NCI-H1930 (cell line): ENCODE measurements around the gene SORT1.

Experiments
- DNase-seq, 2 experiments: peaks; one replicate each; lab custom pipeline; 2025; lab: John Stamatoyannopoulos, UW

Gene SORT1

DNA sequence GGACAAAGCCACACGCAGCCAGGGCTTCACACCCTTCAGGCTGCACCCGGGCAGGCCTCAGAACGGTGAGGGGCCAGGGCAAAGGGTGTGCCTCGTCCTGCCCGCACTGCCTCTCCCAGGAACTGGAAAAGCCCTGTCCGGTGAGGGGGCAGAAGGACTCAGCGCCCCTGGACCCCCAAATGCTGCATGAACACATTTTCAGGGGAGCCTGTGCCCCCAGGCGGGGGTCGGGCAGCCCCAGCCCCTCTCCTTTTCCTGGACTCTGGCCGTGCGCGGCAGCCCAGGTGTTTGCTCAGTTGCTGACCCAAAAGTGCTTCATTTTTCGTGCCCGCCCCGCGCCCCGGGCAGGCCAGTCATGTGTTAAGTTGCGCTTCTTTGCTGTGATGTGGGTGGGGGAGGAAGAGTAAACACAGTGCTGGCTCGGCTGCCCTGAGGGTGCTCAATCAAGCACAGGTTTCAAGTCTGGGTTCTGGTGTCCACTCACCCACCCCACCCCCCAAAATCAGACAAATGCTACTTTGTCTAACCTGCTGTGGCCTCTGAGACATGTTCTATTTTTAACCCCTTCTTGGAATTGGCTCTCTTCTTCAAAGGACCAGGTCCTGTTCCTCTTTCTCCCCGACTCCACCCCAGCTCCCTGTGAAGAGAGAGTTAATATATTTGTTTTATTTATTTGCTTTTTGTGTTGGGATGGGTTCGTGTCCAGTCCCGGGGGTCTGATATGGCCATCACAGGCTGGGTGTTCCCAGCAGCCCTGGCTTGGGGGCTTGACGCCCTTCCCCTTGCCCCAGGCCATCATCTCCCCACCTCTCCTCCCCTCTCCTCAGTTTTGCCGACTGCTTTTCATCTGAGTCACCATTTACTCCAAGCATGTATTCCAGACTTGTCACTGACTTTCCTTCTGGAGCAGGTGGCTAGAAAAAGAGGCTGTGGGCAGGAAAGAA, 122.9 kb downstream of the SORT1 start:
- no peak for DNase-seq

DNA sequence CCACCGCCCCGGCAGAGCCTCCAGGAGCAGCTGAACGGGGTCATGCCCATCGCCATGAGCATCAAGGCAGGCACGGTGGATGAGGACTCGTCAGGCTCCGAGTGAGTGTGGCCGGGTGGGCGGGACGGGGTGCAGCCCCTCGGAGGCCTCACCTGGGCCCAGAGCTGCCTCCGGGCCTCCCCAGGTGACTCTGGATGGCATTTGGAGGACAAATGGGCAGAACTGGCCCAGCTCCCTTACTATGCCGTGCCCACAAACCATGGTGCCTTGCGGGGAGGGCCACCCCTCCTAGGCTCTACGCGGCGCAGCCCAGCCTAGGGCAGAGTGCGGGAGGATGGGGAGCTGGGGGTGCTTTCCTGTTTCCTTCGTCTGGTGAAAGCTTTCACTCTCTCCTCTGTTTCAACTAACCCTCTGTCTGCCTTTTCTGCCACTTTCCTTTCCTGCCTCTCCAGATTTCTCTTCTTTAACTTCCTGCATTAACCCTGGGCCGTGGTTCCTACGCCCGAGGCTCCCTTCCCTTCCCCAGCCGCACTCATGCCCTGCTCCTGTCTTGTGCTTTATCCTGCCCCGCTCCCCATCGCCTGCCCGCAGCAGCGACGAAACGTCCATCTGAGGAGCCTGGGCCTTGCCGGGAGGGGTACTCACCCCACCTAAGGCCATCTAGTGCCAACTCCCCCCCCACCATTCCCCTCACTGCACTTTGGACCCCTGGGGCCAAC, 124.0 kb downstream of the SORT1 start:
- DNase-seq, result no peak

DNA sequence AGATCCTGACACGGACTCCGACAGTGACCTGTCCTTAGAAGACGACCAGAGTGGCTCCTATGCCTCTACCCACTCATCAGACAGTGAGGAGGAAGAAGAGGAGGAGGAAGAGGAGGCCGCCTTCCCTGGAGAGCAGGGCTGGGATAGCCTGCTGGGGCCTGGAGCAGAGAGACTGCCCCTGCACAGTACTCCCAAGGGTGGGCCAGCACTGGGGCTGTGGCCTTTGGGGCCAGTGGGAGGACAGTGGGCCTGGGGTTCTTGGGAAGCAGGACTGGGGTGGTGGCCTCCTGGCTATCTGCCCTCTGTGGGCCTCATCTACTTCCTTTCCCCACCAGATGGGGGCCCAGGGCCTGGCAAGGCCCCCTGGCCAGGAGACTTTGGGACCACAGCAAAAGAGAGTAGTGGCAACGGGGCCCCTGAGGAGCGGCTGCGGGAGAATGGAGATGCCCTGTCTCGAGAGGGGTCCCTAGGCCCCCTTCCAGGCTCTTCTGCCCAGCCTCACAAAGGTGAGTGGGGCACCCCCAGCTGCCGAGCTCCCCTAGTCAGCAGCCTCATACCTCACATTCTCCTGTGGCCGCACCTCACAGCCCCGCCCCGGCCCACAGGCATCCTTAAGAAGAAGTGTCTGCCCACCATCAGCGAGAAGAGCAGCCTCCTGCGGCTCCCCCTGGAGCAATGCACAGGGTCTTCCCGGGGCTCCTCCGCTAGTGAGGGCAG, 124.7 kb downstream of the SORT1 start:
- DNase-seq, result no peak

DNA sequence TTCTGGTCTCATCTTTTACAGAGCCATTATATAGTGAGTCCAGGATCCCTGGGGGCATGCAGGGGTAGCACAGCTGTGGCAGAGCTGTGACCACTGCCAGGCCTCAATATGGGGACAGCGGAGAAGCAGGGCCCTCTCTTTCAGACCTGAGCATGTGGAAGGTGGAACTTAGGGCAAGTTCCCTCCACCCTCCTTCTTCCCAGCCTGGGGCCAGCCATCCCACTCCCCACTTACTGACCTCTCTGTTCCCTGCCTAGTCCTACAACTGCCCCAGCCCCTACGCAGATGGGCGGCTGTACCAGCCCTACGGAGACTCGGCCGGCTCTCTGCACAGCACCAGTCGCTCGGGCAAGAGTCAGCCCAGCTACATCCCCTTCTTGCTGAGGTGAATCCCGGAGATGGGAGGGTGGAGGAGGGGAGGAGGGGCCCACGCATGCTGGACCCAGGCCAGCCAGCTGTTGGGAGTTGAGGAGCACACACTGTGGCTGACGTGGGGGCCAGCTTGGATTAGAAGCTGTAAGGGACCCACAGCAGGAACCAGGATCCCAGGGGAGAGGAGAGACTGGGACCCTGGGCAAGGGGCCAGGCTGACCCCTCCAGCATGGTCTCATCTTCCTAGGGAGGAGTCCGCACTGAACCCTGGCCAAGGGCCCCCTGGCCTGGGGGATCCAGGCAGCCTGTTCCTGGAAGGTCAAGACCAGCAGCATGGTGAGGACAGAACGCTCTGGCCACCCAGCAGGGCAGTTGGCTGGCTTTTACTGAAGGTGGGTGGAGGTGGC, 125.5 kb downstream of the SORT1 start:
- no peak for DNase-seq

DNA sequence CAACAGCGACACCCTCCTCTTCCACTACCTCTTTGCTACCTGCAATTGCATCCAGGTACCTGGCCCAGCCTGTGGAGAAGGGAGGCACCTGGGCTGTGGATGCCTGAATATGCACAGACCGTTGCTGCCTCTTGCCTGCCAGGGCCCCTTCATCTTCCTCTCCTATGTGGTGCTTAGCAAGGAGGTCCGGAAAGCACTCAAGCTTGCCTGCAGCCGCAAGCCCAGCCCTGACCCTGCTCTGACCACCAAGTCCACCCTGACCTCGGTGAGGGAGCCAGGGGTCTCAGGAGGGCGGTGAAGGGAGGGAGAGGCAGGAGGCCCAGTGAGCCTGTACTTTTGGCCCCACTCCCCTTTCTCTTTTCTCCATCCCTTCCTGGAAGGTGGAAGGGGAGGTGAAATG, 126.3 kb downstream of the SORT1 start:
- no peak for DNase-seq

DNA sequence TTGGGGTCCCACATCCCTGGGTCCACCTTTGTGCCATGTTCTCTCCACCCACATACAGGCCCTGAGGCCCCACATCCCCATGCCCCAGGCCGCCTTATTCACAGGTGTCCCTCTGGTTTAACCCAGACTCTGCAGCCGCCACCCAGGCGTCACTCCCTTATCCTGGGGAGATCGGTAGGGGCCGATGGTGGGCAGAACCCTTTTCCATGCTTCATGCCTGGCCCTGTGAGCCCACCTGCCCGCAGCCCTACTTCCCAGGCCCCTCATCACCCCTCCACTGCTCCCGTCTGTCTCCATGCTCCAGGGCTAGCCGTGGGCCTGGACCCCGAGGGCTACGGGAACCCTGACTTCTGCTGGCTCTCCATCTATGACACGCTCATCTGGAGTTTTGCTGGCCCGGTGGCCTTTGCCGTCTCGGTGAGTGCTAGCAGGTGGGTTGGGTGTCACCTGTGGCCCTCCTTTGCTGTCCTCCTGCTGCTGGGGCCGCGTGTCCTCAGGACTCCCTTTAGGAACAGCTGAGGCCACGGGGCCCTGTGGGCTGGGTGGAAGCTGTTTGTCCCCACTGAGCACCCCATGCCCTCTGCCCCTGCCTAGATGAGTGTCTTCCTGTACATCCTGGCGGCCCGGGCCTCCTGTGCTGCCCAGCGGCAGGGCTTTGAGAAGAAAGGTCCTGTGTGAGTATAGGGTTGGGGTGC, 126.9 kb downstream of the SORT1 start:
- no peak for DNase-seq

DNA sequence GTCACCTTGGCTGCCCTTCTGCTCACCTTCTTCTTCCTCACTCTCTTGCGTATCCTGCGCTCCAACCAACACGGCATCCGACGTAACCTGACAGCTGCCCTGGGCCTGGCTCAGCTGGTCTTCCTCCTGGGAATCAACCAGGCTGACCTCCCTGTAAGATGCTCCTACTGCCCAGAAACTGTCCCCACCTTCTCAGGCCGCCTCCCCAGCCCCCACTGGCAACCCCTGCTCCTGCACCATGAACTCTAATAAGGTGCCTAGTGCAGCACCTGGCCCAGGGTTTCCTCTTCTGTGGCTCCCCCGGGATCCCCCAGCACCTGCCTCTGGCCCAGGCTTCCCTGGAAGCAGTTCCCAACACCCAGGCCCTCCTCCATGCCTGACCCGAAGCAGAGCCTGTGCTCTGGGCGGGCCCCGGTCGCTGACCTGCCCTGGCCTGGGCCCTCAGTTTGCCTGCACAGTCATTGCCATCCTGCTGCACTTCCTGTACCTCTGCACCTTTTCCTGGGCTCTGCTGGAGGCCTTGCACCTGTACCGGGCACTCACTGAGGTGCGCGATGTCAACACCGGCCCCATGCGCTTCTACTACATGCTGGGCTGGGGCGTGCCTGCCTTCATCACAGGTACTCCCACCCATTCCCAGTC, 127.6 kb downstream of the SORT1 start:
- no peak for DNase-seq

DNA sequence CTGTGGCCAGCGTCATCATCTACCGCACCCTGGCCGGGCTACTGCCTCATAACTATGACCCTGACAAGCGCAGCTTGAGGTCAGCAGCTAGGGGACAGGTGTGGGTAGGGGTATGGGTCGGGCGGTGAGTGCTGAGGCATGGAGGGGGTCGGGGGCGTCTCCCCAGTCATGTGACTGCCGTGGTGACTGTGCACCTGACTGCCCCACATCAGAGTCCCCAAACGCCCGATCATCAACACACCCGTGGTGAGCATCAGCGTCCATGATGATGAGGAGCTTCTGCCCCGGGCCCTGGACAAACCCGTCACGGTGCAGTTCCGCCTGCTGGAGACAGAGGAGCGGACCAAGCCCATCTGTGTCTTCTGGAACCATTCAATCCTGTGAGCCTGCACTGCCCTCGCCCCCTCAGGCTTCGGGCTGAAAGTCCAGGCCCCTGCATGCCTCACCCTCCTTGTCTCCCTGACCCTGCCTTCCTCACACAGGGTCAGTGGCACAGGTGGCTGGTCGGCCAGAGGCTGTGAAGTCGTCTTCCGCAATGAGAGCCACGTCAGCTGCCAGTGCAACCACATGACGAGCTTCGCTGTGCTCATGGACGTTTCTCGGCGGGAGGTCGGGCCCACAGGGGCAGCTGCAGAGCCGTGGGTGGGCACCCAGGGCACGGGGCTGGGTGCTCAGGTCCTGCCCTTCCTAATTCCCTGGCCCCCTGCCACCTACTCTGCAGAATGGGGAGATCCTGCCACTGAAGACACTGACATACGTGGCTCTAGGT, 128.3 kb downstream of the SORT1 start:
- DNase-seq, result no peak

DNA sequence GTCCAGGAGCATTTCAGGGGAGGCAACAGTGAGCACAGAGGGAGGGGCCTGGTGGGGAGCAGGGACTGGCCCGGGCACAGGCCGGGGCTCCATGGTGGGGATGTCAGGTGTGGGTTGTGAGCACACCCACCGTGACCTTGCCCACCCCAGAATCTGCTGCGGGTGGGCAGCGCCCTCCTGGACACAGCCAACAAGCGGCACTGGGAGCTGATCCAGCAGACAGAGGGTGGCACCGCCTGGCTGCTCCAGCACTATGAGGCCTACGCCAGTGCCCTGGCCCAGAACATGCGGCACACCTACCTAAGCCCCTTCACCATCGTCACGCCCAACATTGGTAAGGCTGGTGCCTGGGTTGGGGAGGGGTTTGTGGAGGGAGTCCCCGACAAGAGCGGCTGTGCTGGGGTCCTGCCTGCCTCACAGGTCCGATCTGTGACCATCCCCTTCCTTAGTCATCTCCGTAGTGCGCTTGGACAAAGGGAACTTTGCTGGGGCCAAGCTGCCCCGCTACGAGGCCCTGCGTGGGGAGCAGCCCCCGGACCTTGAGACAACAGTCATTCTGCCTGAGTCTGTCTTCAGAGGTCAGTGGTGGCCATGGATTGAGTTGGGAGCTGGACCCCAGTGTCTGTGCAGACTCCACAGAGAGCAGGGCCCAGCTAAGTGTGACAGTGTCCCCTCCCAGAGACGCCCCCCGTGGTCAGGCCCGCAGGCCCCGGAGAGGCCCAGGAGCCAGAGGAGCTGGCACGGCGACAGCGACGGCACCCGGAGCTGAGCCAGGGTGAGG, 129.1 kb downstream of the SORT1 start:
- no peak for DNase-seq

DNA sequence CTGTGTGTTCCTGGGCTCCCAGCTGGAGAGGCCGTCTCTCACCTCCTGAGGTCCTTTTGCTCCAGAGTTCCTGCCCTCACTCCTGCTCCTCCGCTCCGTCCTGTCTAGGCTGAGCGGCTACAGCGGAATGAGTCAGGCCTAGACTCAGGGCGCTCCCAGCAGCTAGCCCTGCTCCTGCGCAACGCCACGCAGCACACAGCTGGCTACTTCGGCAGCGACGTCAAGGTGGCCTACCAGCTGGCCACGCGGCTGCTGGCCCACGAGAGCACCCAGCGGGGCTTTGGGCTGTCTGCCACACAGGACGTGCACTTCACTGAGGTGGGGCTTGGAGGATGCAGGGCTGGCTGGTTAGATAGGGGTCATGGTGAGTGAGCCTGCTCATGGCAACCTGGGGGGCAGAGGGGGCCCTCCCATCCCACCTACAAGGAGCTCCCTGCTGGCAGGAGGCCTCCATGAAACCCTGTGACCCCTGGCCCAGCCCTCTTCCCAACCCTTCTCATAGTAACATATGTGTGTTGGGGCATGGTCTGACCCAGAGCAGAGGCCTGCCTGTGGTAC, 129.9 kb downstream of the SORT1 start:
- no peak for DNase-seq

DNA sequence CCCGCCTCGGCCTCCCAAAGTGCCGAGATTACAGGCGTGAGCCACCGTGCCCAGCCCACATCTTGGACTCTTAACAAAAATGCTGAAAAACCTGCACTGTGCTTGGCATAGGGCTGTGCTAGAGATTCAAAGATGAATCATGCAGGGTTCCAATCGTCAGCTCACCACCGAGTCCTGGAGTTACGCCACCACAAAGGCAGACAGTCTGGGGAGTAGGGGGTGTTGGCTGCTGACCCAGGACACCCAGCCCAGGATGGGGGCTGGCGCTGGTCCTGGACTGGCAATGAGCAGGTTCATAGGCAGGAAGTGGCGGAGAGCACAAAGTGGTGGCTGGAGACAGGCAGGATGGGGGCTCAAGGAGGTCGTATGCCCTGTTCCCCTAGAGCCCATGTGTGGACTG, 130.8 kb downstream of the SORT1 start:
- DNase-seq, result no peak

DNA sequence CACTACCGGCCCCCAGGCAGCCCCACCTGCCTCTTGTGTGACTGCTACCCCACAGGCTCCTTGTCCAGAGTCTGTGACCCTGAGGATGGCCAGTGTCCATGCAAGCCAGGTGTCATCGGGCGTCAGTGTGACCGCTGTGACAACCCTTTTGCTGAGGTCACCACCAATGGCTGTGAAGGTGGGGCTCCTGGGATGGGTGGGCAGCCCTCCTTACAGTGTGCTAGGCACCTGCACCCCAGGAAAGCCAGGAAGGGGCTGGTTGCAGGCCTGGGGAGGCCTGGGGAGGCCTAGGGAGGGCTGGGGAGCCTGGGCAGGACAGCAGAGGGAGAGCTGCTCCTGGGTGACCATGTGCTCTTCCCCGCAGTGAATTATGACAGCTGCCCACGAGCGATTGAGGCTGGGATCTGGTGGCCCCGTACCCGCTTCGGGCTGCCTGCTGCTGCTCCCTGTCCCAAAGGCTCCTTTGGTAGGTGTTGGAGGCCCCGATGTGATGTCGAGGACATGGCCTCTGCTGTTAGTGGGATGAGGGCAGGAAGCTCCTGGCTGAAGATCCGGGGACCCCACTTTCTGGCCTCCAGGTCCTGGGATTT, 131.9 kb downstream of the SORT1 start:
- DNase-seq, result no peak

DNA sequence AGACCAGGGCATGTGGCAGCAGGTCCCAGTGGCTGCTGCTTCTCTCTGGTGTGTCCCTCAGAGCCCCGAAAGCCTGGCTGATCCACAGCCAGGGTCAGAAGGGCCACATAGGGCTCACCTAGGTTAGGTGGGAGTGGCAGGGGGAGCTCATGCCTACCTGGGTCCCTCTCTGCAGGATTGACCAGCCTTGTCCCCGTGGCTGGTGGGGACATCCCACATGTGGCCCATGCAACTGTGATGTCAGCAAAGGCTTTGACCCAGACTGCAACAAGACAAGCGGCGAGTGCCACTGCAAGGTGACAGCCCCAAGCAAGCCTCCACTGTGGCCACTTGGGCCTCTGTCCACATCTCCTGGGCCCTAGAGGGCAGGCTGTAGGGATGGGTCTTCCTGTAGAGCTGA, 132.7 kb downstream of the SORT1 start:
- DNase-seq, result no peak

DNA sequence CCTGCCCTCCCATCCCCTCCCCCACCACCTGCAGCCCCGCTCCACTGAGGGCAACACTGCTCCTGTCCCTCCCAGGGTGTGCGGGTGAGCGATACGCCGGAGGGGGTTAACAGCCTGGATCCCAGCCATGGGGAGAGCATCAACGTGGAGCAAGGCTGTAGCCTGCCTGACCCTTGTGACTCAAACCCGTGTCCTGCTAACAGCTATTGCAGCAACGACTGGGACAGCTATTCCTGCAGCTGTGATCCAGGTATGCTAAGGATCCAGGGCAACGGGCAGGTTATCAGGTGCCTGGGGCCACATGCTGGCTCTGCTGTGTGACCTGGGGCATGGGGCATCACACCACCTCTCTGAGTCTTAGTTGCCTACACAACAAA, 133.4 kb downstream of the SORT1 start:
- no peak for DNase-seq

DNA sequence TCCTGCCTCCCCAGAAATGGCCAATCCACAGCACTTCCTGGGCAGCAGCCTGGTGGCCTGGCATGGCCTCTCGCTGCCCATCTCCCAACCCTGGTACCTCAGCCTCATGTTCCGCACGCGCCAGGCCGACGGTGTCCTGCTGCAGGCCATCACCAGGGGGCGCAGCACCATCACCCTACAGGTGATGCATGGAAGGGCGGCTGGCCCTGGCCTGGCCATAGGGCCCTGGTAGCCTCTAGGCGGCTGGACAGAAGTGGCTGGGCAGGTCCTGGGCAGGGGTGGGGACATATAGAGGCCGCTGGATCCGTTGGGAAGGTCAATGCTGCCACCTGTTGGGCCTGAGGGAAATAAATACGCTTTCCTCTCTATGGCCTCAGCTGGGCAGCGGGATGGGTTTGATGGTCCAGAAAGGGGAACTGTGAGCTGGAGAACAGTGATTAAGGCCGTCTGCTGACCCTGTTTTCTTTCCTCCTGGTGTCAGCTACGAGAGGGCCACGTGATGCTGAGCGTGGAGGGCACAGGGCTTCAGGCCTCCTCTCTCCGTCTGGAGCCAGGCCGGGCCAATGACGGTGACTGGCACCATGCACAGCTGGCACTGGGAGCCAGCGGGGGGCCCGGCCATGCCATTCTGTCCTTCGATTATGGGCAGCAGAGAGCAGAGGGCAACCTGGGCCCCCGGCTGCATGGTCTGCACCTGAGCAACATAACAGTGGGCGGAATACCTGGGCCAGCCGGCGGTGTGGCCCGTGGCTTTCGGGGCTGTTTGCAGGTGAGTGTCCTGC, 133.9 kb downstream of the SORT1 start:
- DNase-seq, result no peak

DNA sequence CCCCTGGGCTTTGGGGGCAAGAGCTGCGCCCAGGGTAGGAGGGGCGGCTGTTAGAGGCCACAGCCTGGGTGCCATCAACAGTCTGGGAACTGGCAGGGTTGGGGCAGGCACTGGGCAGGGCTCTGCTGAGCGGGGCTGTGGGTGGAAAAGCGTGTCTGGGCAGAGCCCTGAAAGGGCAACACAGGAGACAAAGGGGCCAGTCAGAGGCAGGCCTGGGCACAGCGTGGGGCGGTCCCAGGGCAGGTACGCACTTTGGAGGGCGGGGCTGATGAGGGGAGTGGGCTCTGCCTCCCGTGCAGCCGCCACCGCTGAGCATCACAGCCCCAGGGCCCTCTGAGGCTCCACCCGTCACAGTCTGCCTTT, 134.5 kb downstream of the SORT1 start:
- no peak for DNase-seq

DNA sequence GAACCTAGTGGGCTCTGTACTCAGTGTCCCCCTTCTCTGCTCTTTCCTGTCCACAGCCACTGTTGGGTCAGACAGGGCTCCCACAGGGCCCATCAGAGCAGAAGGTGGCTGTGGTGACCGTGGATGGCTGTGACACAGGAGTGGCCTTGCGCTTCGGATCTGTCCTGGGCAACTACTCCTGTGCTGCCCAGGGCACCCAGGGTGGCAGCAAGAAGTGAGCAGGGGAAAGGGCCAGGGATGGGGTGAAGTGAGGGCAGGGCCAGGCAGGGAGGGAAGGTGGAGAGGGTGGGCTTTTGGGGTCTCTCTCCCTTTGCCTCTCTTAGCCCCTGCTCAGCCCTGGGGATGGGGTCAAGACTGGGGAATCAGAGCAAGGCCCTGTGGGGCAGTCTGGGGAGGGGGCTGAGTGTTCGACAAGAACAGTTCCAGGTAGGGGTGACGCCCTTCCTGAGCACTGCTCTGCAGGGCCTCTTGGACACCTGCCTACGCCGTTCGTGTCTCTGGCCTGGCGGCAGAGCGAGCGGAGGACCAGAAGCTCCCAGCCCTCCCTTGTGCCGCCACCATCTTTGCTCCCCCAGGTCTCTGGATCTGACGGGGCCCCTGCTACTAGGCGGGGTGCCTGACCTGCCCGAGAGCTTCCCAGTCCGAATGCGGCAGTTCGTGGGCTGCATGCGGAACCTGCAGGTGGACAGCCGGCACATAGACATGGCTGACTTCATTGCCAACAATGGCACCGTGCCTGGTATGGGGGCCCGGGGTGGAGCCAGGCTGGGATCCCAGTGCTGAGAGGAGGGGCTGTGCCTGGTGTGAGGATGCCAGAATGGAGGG, 135.3 kb downstream of the SORT1 start:
- no peak for DNase-seq
